ENCODE results near the gene STARD5. TPM values are rescaled to one million over a fixed set of nuclear protein-coding genes. Genes with fewer than 3 reads are reported as not detected.

The STARD5 gene
- total and polyA plus RNA-seq, 2 experiments from 2014 or later: 3.8 to 10.1 TPM

- H3K27ac ChIP-seq (ENCODE audit: low read depth): no peak overlapping the region
These were observed 53.0 kb downstream of the STARD5 start for GRCh38 chr15:81270781-81271491.

GRCh38 chr15:81270188-81270587, 53.8 kb downstream of the STARD5 start:
- no peak overlapping the region for H3K4me3 ChIP-seq
- Mint-ChIP-seq H3K36me3 (ENCODE audit: low read depth) (no peaks in the 10 kb centered on the region), H3K9me3 (no peaks in the 10 kb centered on the region; the same call in 2 of the 3 replicates), H3K4me3 (no peak overlapping the region), H3K4me1 (peaks cover 17% of the 10 kb centered on the region), H3K27me3 (ENCODE audit: insufficient read depth, low read depth, poor library complexity) (peaks cover 5% of the 10 kb centered on the region), H3K27ac (no peak overlapping the region)
- DNase-seq (ENCODE audit: low spot score): no peak
- TF ChIP-seq POLR2AphosphoS5 (IDR thresholded peaks at IDR 0.05; ENCODE audit: low read depth): no peak
- TF ChIP-seq, protein P1, sequence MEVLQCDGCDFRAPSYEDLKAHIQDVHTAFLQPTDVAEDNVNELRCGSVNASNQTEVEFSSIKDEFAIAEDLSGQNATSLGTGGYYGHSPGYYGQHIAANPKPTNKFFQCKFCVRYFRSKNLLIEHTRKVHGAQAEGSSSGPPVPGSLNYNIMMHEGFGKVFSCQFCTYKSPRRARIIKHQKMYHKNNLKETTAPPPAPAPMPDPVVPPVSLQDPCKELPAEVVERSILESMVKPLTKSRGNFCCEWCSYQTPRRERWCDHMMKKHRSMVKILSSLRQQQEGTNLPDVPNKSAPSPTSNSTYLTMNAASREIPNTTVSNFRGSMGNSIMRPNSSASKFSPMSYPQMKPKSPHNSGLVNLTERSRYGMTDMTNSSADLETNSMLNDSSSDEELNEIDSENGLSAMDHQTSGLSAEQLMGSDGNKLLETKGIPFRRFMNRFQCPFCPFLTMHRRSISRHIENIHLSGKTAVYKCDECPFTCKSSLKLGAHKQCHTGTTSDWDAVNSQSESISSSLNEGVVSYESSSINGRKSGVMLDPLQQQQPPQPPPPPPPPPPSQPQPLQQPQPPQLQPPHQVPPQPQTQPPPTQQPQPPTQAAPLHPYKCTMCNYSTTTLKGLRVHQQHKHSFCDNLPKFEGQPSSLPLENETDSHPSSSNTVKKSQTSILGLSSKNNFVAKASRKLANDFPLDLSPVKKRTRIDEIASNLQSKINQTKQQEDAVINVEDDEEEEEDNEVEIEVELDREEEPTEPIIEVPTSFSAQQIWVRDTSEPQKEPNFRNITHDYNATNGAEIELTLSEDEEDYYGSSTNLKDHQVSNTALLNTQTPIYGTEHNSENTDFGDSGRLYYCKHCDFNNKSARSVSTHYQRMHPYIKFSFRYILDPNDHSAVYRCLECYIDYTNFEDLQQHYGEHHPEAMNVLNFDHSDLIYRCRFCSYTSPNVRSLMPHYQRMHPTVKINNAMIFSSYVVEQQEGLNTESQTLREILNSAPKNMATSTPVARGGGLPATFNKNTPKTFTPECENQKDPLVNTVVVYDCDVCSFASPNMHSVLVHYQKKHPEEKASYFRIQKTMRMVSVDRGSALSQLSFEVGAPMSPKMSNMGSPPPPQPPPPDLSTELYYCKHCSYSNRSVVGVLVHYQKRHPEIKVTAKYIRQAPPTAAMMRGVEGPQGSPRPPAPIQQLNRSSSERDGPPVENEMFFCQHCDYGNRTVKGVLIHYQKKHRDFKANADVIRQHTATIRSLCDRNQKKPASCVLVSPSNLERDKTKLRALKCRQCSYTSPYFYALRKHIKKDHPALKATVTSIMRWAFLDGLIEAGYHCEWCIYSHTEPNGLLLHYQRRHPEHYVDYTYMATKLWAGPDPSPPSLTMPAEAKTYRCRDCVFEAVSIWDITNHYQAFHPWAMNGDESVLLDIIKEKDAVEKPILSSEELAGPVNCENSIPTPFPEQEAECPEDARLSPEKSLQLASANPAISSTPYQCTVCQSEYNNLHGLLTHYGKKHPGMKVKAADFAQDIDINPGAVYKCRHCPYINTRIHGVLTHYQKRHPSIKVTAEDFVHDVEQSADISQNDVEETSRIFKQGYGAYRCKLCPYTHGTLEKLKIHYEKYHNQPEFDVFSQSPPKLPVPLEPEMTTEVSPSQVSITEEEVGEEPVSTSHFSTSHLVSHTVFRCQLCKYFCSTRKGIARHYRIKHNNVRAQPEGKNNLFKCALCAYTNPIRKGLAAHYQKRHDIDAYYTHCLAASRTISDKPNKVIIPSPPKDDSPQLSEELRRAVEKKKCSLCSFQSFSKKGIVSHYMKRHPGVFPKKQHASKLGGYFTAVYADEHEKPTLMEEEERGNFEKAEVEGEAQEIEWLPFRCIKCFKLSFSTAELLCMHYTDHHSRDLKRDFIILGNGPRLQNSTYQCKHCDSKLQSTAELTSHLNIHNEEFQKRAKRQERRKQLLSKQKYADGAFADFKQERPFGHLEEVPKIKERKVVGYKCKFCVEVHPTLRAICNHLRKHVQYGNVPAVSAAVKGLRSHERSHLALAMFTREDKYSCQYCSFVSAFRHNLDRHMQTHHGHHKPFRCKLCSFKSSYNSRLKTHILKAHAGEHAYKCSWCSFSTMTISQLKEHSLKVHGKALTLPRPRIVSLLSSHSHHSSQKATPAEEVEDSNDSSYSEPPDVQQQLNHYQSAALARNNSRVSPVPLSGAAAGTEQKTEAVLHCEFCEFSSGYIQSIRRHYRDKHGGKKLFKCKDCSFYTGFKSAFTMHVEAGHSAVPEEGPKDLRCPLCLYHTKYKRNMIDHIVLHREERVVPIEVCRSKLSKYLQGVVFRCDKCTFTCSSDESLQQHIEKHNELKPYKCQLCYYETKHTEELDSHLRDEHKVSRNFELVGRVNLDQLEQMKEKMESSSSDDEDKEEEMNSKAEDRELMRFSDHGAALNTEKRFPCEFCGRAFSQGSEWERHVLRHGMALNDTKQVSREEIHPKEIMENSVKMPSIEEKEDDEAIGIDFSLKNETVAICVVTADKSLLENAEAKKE (CRISPR knock-in tag; IDR thresholded peaks at IDR 0.05): no peak
- no peaks in the 10 kb centered on the region for H3K79me2 ChIP-seq (replicated peaks; ENCODE audit: insufficient read depth)
- no peak overlapping the region for H3K4me2 ChIP-seq
- H3K4me1 ChIP-seq (ENCODE audit: insufficient read depth): peaks cover 3% of the 10 kb centered on the region; the same call in 1 of the 2 replicates
- no peaks in the 10 kb centered on the region for H3F3A ChIP-seq (replicated peaks; ENCODE audit: low read depth)
- no peaks in the 10 kb centered on the region for H4K20me1 ChIP-seq (replicated peaks; ENCODE audit: insufficient read depth)
- H3K9me2 ChIP-seq (ENCODE audit: insufficient read depth): no peaks in the 10 kb centered on the region
- no peak overlapping the region for H2AFZ ChIP-seq
- no peak for ATAC-seq
- H3K27me3 ChIP-seq (ENCODE audit: insufficient read depth): no peaks in the 10 kb centered on the region
- H3K27ac ChIP-seq (ENCODE audit: low read depth): no peak overlapping the region
- H3K36me3 ChIP-seq (ENCODE audit: insufficient read depth): no peaks in the 10 kb centered on the region

More at GRCh38 chr15:81270781-81271491, 53.0 kb downstream of the STARD5 start:
- no peaks in the 10 kb centered on the region for H4K20me1 ChIP-seq (replicated peaks; ENCODE audit: insufficient read depth)
- no peaks in the 10 kb centered on the region for H3K36me3 ChIP-seq (ENCODE audit: insufficient read depth)
- no peak for ATAC-seq
- peaks cover 6% of the 10 kb centered on the region for H3K4me1 ChIP-seq (ENCODE audit: insufficient read depth)
- DNase-seq (ENCODE audit: low spot score): no peak
- H2AFZ ChIP-seq: no peak overlapping the region
- TF ChIP-seq CREB1 (CRISPR knock-in tag; IDR thresholded peaks at IDR 0.05; ENCODE audit: low read depth) (no peak), POLR2AphosphoS5 (IDR thresholded peaks at IDR 0.05; ENCODE audit: low read depth) (no peak), STAT1 (IDR thresholded peaks at IDR 0.05; ENCODE audit: unreplicated experiment) (no peak), JUNB (IDR thresholded peaks at IDR 0.05; ENCODE audit: unreplicated experiment) (no peak), EZH2 (IDR thresholded peaks at IDR 0.05; ENCODE audit: low read depth, unreplicated experiment) (no peak)
- TF ChIP-seq, protein P2, sequence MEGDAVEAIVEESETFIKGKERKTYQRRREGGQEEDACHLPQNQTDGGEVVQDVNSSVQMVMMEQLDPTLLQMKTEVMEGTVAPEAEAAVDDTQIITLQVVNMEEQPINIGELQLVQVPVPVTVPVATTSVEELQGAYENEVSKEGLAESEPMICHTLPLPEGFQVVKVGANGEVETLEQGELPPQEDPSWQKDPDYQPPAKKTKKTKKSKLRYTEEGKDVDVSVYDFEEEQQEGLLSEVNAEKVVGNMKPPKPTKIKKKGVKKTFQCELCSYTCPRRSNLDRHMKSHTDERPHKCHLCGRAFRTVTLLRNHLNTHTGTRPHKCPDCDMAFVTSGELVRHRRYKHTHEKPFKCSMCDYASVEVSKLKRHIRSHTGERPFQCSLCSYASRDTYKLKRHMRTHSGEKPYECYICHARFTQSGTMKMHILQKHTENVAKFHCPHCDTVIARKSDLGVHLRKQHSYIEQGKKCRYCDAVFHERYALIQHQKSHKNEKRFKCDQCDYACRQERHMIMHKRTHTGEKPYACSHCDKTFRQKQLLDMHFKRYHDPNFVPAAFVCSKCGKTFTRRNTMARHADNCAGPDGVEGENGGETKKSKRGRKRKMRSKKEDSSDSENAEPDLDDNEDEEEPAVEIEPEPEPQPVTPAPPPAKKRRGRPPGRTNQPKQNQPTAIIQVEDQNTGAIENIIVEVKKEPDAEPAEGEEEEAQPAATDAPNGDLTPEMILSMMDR (conservative IDR thresholded peaks at IDR 0.05; ENCODE audit: low read depth in 2 of 2): no peak
- no peaks in the 10 kb centered on the region for H3F3A ChIP-seq (replicated peaks; ENCODE audit: low read depth)
- Mint-ChIP-seq H3K27ac (no peak overlapping the region), H3K36me3 (ENCODE audit: low read depth) (no peaks in the 10 kb centered on the region), H3K4me1 (peaks cover 13% of the 10 kb centered on the region), H3K9me3 (peaks cover under 1% of the 10 kb centered on the region; the same call in 2 of the 3 replicates), H3K4me3 (no peak overlapping the region), H3K27me3 (ENCODE audit: insufficient read depth, low read depth, poor library complexity) (peaks cover 5% of the 10 kb centered on the region)
- H3K27me3 ChIP-seq (ENCODE audit: insufficient read depth): no peaks in the 10 kb centered on the region
- no peaks in the 10 kb centered on the region for H3K79me2 ChIP-seq (replicated peaks; ENCODE audit: insufficient read depth)
- no peaks in the 10 kb centered on the region for H3K9me2 ChIP-seq (ENCODE audit: insufficient read depth)
- no peak overlapping the region for H3K4me2 ChIP-seq
- H3K4me3 ChIP-seq: no peak overlapping the region

Measured in GM23338 (cell line).